GM23338 (cell line): ENCODE results near the gene LGALS14. TPM values are rescaled to one million over a fixed set of nuclear protein-coding genes. Genes with fewer than 3 reads are reported as not detected.

Experiments
- EZH2 ChIP-seq: fragments of 200-600 bp; sonication (generic); IDR thresholded peaks from one replicate; pipeline ENCODE4 v1.8.0; 2017; ENCODE audit warnings: antibody characterized with exemption, mild to moderate bottlenecking, low read depth; ENCODE audit not compliant: unreplicated experiment
- JUNB ChIP-seq: IDR thresholded peaks from one replicate; pipeline ENCODE4 v1.6.1; 2016; ENCODE audit warnings: antibody characterized with exemption; ENCODE audit not compliant: unreplicated experiment
- NANOG ChIP-seq: IDR thresholded peaks from 2 replicates; pipeline ENCODE4 v1.6.1; 2016; ENCODE audit warnings: antibody characterized with exemption, borderline replicate concordance
- REST ChIP-seq: IDR thresholded peaks from one replicate; pipeline ENCODE4 v1.6.1; 2018; ENCODE audit warnings: antibody characterized with exemption; ENCODE audit not compliant: unreplicated experiment
- ZNF462 ChIP-seq: fragments of 250-450 bp; sonication (Bioruptor Pico); IDR thresholded peaks from 2 replicates; pipeline ENCODE4 v1.5.0; 2020; ENCODE audit warnings: mild to moderate bottlenecking, moderate library complexity
- polyA plus RNA-seq: library from polyadenylated mRNA; unstranded; fragments of >200 nt; fragmentation: Nextera tagmentation; extraction: Ambion mirVana; gene quantifications from 2 replicates; pipeline ENCODE4 v1.2.1, GENCODE V29; 2016
- total RNA-seq: library from RNA; depleted of rRNA; stranded (reverse); fragments of >200 nt; shearing (Covaris generic); gene quantifications from 2 replicates; pipeline ENCODE4 v1.2.3, GENCODE V29; 2014

LGALS14 gene
- total and polyA plus RNA-seq, 2 experiments from 2014 or later: not detected

GRCh38 chr19:39708594-39708993, 4.3 kb downstream of the LGALS14 start (continued):
- TF ChIP-seq ZNF462 (no peak), JUNB (no peak), EZH2 (no peak), REST (no peak), NANOG (no peak)
